Measurements from ENCODE around the gene BET1L.

The BET1L gene

GRCh38 chr11:205221-206001 is 1.8 kb downstream of the BET1L start:
- no peak for DNase-seq (ENCODE audit: low read depth)
- H3K4me3 ChIP-seq (replicated peaks; ENCODE audit: low read depth, low read length), result peak overlapping the region; percentile 93
- TF ChIP-seq, protein P1, sequence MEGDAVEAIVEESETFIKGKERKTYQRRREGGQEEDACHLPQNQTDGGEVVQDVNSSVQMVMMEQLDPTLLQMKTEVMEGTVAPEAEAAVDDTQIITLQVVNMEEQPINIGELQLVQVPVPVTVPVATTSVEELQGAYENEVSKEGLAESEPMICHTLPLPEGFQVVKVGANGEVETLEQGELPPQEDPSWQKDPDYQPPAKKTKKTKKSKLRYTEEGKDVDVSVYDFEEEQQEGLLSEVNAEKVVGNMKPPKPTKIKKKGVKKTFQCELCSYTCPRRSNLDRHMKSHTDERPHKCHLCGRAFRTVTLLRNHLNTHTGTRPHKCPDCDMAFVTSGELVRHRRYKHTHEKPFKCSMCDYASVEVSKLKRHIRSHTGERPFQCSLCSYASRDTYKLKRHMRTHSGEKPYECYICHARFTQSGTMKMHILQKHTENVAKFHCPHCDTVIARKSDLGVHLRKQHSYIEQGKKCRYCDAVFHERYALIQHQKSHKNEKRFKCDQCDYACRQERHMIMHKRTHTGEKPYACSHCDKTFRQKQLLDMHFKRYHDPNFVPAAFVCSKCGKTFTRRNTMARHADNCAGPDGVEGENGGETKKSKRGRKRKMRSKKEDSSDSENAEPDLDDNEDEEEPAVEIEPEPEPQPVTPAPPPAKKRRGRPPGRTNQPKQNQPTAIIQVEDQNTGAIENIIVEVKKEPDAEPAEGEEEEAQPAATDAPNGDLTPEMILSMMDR (IDR thresholded peaks at IDR 0.05; ENCODE audit: low read length, missing control alignments), result no peak

GRCh38 chr11:204587-205109 is 2.6 kb downstream of the BET1L start:
- H3K4me3 ChIP-seq (replicated peaks; ENCODE audit: low read depth, low read length), result no peak overlapping the region
- TF ChIP-seq, protein P1 (IDR thresholded peaks at IDR 0.05; ENCODE audit: low read length, missing control alignments), result no peak
- DNase-seq (ENCODE audit: low read depth), result no peak

DNA sequence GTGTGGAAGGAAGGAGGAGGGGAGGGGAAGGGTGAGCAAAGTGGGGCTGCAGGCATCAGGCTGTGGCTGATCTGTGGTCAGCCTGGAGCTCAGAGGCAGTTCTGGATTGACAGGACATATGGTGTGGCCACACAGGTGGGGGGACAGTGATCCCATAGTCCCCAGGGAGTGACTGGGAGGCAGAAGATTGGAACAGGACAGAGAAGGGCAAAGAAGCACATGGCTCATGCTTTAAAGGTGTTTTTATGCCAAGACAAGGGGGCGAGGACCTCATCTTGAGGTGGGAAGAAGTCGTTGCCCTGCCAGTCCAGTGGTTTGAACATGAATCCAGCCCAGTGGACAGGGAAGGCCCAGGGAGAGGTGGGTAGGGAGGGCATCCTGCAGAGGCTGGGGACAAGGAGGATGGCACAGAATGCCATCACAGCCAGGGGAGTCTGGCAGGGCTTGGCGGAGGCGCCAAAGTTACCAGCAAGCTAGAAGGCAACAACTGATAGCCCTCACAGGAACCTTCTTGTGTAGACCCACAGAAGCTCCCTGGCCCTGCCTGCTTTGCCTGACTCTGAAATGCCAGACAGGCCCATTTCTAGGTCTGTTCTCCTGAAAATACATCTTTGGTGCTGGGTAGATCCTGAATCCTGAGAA is 3.1 kb downstream of the BET1L start:
- no peak overlapping the region for H3K4me3 ChIP-seq (replicated peaks; ENCODE audit: low read depth, low read length)
- no peak for DNase-seq (ENCODE audit: low read depth)
- TF ChIP-seq, protein P1 (IDR thresholded peaks at IDR 0.05; ENCODE audit: low read length, missing control alignments), result no peak

GRCh38 chr11:203056-203944 is 3.9 kb downstream of the BET1L start:
- no peak overlapping the region for H3K4me3 ChIP-seq (replicated peaks; ENCODE audit: low read depth, low read length)
- TF ChIP-seq, protein P1 (IDR thresholded peaks at IDR 0.05; ENCODE audit: low read length, missing control alignments), result no peak
- no peak for DNase-seq (ENCODE audit: low read depth)

DNA sequence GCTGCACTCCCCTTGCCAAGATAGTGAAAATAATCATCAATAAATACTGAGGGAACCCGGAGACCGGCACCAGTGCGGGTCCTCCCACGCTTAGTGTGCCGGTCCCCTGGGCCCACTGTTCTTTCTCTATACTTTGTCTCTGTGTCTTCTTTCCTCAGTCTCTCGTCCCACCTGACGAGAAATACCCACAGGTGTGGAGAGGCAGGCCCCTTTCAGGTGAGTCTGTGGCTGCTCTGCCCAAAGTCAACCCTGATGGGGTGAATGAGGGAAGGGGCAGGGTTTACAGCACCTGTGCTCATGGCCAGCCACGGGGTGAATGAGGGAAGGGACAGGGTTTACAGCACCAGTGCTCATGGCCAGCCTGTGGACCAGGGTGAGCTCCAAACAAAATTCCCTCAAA is 4.7 kb downstream of the BET1L start:
- no peak for DNase-seq (ENCODE audit: low read depth)
- no peak overlapping the region for H3K4me3 ChIP-seq (replicated peaks; ENCODE audit: low read depth, low read length)
- TF ChIP-seq, protein P1 (IDR thresholded peaks at IDR 0.05; ENCODE audit: low read length, missing control alignments), result no peak

DNA sequence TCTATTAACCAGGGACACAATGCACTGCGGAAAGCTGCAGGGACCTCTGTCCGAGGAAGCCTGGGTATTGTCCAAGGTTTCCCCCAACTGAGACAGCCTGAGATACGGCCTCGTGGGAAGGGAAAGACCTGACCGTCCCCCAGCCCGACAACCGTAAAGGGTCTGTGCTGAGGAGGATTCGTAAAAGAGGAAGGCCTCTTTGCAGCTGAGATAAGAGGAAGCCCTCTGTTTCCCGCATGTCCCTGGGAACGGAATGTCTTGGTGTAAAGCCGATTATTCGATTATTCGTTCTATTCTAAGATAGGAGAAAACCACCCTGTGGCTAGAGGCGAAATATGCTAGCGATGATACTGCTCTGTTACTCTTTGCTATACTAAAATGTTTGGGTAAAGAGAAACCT is 5.2 kb downstream of the BET1L start:
- DNase-seq (ENCODE audit: low read depth), result no peak
- TF ChIP-seq, protein P1 (IDR thresholded peaks at IDR 0.05; ENCODE audit: low read length, missing control alignments), result no peak
- no peak overlapping the region for H3K4me3 ChIP-seq (replicated peaks; ENCODE audit: low read depth, low read length)

Data from fibroblast of pulmonary artery (primary cell).